Osteocyte (in vitro differentiated cells): Measurements from ENCODE around the gene CACNA2D2. TPM values are rescaled to one million over a fixed set of nuclear protein-coding genes. Genes with fewer than 3 reads are reported as not detected.

Experiments
- DNase-seq: peaks from one replicate; pipeline ENCODE4 v3.0.0; 2021; ENCODE audit warnings: mixed read lengths; ENCODE audit not compliant: unreplicated experiment; ENCODE audit errors: extremely low spot score
- H3K27ac Mint-ChIP-seq: one replicate; pipeline ENCODE4 v1.8.0; 2021; ENCODE audit warnings: mild to moderate bottlenecking, mixed read lengths; ENCODE audit not compliant: unreplicated experiment
- H3K27me3 Mint-ChIP-seq: one replicate; pipeline ENCODE4 v1.8.0; 2021; ENCODE audit warnings: mixed read lengths; ENCODE audit not compliant: unreplicated experiment
- H3K36me3 Mint-ChIP-seq: one replicate; pipeline ENCODE4 v1.8.0; 2021; ENCODE audit warnings: mixed read lengths; ENCODE audit not compliant: unreplicated experiment
- H3K4me1 Mint-ChIP-seq: one replicate; pipeline ENCODE4 v1.8.0; 2021; ENCODE audit warnings: mixed read lengths; ENCODE audit not compliant: unreplicated experiment
- H3K4me3 Mint-ChIP-seq: one replicate; pipeline ENCODE4 v1.8.0; 2021; ENCODE audit warnings: mild to moderate bottlenecking, moderate library complexity, mixed read lengths; ENCODE audit not compliant: unreplicated experiment
- H3K9me3 Mint-ChIP-seq: one replicate; pipeline ENCODE4 v1.8.0; 2021; ENCODE audit warnings: mixed read lengths; ENCODE audit not compliant: unreplicated experiment
- total RNA-seq: library from RNA; stranded (reverse); gene quantifications from 2 replicates; pipeline ENCODE4 v1.2.1, GENCODE V29; 2021
- TF ChIP-seq, protein P1 (sequence below): fragments of 200-600 bp; sonication (generic); IDR thresholded peaks from 2 replicates; pipeline ENCODE4 v1.5.0; 2021; ENCODE audit warnings: antibody characterized with exemption, mild to moderate bottlenecking, moderate library complexity

Gene CACNA2D2
- total RNA-seq, 1 donor from 2014 or later = 0.27 TPM

DNA sequence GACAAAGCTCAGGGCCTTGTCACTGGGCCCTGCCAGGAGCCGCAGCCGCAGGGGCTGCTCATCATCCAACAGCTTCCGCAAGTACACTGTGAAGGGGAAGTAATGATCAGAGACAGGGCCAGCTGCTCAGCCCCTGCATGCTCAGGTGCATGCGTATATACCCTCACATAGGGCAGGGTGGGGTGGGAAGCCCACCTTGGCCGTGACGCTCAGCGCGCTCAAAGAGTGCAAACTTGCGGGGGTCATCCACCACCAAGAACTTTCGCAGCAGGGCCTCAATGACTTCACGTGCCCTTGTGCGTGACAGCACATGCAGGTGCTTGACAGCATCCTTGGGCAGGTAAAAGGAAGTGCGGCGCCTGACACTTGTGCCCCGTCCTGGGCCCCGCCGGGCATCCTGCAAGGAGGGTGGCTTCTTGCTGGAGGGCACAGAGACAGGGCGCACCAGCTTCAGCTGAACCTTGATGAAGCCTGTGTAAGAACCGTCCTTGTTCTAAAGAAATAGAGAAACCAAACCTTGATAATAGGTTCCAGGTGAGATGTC, 172.0 kb downstream of the CACNA2D2 start:
- TF ChIP-seq, protein P1, sequence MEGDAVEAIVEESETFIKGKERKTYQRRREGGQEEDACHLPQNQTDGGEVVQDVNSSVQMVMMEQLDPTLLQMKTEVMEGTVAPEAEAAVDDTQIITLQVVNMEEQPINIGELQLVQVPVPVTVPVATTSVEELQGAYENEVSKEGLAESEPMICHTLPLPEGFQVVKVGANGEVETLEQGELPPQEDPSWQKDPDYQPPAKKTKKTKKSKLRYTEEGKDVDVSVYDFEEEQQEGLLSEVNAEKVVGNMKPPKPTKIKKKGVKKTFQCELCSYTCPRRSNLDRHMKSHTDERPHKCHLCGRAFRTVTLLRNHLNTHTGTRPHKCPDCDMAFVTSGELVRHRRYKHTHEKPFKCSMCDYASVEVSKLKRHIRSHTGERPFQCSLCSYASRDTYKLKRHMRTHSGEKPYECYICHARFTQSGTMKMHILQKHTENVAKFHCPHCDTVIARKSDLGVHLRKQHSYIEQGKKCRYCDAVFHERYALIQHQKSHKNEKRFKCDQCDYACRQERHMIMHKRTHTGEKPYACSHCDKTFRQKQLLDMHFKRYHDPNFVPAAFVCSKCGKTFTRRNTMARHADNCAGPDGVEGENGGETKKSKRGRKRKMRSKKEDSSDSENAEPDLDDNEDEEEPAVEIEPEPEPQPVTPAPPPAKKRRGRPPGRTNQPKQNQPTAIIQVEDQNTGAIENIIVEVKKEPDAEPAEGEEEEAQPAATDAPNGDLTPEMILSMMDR = no peak
- H3K27me3 Mint-ChIP-seq = no peaks in the 10 kb centered on the region
- H3K27ac Mint-ChIP-seq = no peak overlapping the region
- peaks cover 42% of the 10 kb centered on the region for H3K4me1 Mint-ChIP-seq
- no peaks in the 10 kb centered on the region for H3K9me3 Mint-ChIP-seq
- no peak overlapping the region for H3K4me3 Mint-ChIP-seq
- H3K36me3 Mint-ChIP-seq = peaks cover 8% of the 10 kb centered on the region
- no peak for DNase-seq

DNA sequence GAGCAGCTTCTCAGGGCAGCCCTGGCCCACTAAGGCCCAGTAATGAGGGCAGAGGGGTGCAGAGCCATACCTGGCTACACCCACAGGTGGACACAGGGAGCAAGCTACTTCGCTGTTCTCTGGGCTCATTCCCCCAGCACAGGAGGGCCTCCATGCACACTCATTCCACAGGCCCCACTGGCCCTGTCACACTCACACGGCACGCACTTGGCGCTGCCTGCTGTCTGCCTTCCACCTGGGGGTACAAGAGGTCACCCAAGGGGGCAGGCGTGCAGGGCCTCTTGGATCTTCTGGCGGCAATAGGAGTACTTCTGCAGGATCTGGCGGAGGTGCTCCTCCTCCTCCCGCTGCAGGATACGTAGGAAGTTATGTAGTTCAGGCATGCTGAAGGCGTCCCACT, 173.1 kb downstream of the CACNA2D2 start:
- H3K4me1 Mint-ChIP-seq = peaks cover 31% of the 10 kb centered on the region
- TF ChIP-seq, protein P1 = no peak
- no peaks in the 10 kb centered on the region for H3K27me3 Mint-ChIP-seq
- no peak for DNase-seq
- no peaks in the 10 kb centered on the region for H3K9me3 Mint-ChIP-seq
- no peak overlapping the region for H3K4me3 Mint-ChIP-seq
- peaks cover 8% of the 10 kb centered on the region for H3K36me3 Mint-ChIP-seq
- no peak overlapping the region for H3K27ac Mint-ChIP-seq

DNA sequence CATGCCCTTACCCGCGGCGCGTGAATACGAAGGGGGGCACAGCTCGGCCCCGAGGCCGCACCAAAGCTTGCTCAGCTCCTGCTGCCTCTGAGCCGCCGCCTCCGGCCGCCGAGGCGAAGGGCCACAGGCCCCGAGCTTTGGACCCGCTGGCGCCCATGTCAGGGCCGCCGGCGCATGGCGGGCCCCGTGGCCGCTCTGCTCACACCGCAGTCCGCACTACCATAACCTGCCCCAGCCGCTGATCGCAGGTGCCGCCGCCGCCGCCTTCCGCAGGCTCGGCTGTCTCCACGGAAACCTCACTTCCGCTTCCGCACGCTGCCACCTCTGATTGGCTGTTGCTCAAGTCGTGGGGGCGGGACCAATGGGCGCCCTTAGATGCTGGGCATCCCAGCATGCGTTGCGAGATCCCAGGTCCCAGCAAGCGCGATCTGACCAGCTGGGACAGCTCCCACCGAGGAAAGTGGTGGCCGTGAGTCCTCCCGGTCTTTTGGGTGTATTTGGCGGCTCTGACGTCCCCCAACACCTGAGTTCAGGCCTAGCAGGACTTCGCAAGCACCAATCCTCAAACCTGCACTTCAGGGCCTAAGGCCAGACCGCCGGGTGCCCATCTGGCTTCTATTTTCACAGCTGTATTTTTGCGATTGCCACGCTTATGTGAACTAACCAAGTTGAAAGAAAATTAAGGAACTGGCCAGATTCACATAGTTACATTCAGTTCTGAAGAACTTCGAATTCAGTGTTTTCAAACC, 175.3 kb downstream of the CACNA2D2 start, which contains the start of gene TUSC2:
Gene TUSC2 (minus strand): TSS at position 281 of the 749 bp plus-strand sequence. CDS start 124 bp downstream, at position 157.
- no peaks in the 10 kb centered on the region for H3K27me3 Mint-ChIP-seq
- peak; percentile 97 for DNase-seq
- peak within 1 kb of the TSS; percentile 89 for H3K4me3 Mint-ChIP-seq
- H3K9me3 Mint-ChIP-seq = no peaks in the 10 kb centered on the region
- peaks cover 8% of the 10 kb centered on the region for H3K36me3 Mint-ChIP-seq
- TF ChIP-seq, protein P1 = no peak
- peak within 1 kb of the TSS; percentile 89 for H3K27ac Mint-ChIP-seq
- H3K4me1 Mint-ChIP-seq = peaks cover 19% of the 10 kb centered on the region

DNA sequence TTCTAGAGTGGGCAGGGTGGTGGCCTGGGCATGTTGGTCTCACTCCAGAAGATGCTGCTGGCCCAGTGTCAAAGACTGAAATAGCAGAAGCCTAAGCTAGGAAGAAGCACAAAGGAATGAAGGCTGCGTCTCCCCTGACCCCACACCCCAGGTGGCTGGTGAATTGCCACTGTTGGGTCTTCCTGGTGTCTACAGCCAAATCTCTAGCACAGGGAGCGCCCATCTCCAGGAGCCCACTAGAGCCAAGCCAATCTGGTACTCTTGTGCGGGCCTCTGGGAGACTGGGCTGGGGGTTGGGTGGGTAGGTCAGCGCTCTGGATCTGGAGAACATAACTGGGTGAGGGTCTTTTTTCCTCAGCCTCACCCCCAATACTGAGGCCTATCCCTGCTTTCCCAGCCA, 176.3 kb downstream of the CACNA2D2 start:
- TF ChIP-seq, protein P1 = no peak
- Mint-ChIP-seq H3K4me3 (peak overlapping the region; percentile 89), H3K36me3 (peaks cover 6% of the 10 kb centered on the region), H3K27ac (peak overlapping the region; percentile 41), H3K27me3 (no peaks in the 10 kb centered on the region), H3K4me1 (peaks cover 23% of the 10 kb centered on the region), H3K9me3 (no peaks in the 10 kb centered on the region)
- DNase-seq = no peak

DNA sequence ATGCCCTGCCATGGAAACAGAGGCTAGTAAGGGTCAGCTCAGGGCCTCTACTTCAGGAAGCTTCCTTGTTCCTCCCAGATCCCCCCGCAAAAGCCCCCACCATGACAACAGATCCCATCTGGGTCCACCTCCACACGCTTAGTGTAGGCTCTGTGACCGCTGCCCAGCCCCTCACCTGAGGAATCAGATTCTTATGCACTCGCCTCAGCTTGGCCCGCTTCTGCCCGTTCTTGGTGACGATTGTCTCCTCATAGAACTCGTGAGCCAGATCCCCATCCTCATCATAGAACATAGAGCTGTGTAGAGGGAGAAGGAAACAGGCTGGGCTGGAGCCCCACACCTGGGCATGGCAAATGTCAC, 177.3 kb downstream of the CACNA2D2 start:
- TF ChIP-seq, protein P1 = no peak
- Mint-ChIP-seq H3K9me3 (no peaks in the 10 kb centered on the region), H3K36me3 (peaks cover 2% of the 10 kb centered on the region), H3K27me3 (no peaks in the 10 kb centered on the region), H3K4me3 (peak overlapping the region; percentile 29), H3K4me1 (peaks cover 24% of the 10 kb centered on the region), H3K27ac (no peak overlapping the region)
- DNase-seq = no peak
